Measurements from ENCODE around the gene LRRC31.

GRCh38 chr3:169825316-169825715 lies 44.4 kb downstream of the LRRC31 start:
- TF ChIP-seq SIN3A (IDR thresholded peaks at IDR 0.05; ENCODE audit: borderline replicate concordance, insufficient read depth, low read length) (no peak), TAF1 (IDR thresholded peaks at IDR 0.05; ENCODE audit: borderline replicate concordance, insufficient read depth, low read length) (no peak), POLR2AphosphoS5 (IDR thresholded peaks at IDR 0.05; ENCODE audit: low read depth, low read length) (no peak)
- TF ChIP-seq, protein P1, sequence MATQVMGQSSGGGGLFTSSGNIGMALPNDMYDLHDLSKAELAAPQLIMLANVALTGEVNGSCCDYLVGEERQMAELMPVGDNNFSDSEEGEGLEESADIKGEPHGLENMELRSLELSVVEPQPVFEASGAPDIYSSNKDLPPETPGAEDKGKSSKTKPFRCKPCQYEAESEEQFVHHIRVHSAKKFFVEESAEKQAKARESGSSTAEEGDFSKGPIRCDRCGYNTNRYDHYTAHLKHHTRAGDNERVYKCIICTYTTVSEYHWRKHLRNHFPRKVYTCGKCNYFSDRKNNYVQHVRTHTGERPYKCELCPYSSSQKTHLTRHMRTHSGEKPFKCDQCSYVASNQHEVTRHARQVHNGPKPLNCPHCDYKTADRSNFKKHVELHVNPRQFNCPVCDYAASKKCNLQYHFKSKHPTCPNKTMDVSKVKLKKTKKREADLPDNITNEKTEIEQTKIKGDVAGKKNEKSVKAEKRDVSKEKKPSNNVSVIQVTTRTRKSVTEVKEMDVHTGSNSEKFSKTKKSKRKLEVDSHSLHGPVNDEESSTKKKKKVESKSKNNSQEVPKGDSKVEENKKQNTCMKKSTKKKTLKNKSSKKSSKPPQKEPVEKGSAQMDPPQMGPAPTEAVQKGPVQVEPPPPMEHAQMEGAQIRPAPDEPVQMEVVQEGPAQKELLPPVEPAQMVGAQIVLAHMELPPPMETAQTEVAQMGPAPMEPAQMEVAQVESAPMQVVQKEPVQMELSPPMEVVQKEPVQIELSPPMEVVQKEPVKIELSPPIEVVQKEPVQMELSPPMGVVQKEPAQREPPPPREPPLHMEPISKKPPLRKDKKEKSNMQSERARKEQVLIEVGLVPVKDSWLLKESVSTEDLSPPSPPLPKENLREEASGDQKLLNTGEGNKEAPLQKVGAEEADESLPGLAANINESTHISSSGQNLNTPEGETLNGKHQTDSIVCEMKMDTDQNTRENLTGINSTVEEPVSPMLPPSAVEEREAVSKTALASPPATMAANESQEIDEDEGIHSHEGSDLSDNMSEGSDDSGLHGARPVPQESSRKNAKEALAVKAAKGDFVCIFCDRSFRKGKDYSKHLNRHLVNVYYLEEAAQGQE (IDR thresholded peaks at IDR 0.05; ENCODE audit: insufficient read depth in 1 of 2, low read depth in 2 of 2, low read length in 2 of 2): no peak

All from PFSK-1 (cell line).